ENCODE results near the gene PEX13.
"Not testable (repeated sequence)": the region's sequence is repeated elsewhere in the genome, so short reads cannot be mapped to it uniquely, and the experiment has no call there.

The PEX13 gene

DNA sequence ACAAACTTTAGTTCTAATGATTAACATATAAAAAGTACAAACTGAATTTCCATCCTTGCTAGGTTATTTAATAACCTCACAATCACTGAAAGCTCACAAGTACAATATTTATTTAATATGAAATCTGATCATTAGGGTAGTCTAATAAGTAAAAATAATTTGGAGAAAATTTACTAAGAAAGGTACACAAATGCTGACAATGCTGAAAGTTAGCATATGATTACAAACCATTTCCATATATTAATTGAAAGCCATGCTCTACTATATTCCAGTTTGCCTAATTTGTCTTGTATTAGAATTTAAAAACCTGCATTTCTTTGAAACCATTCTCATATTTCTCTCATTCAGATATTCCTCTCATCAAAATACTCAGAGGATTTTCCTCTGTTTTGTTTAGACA lies 8.2 kb upstream of the PEX13 start:
- no peaks in the 10 kb centered on the region for H4K20me1 ChIP-seq (ENCODE audit: insufficient read depth, low read length)
- no peak for DNase-seq
- no peaks in the 10 kb centered on the region for H3K27me3 ChIP-seq (ENCODE audit: insufficient read depth, low read length, poor library complexity)
- no peak overlapping the region for H3K4me2 ChIP-seq (ENCODE audit: insufficient read depth, low read length)
- no peak for TF ChIP-seq EZH2 (IDR thresholded peaks at IDR 0.05; ENCODE audit: borderline replicate concordance, low read depth, low read length, severe bottlenecking)
- TF ChIP-seq, protein P1, sequence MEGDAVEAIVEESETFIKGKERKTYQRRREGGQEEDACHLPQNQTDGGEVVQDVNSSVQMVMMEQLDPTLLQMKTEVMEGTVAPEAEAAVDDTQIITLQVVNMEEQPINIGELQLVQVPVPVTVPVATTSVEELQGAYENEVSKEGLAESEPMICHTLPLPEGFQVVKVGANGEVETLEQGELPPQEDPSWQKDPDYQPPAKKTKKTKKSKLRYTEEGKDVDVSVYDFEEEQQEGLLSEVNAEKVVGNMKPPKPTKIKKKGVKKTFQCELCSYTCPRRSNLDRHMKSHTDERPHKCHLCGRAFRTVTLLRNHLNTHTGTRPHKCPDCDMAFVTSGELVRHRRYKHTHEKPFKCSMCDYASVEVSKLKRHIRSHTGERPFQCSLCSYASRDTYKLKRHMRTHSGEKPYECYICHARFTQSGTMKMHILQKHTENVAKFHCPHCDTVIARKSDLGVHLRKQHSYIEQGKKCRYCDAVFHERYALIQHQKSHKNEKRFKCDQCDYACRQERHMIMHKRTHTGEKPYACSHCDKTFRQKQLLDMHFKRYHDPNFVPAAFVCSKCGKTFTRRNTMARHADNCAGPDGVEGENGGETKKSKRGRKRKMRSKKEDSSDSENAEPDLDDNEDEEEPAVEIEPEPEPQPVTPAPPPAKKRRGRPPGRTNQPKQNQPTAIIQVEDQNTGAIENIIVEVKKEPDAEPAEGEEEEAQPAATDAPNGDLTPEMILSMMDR (IDR thresholded peaks at IDR 0.05; ENCODE audit: borderline replicate concordance, extremely low read depth, low read length, poor library complexity, severe bottlenecking) = no peak
- no peak for ATAC-seq (ENCODE audit: insufficient read depth, low read depth)
- H3K4me1 ChIP-seq (ENCODE audit: insufficient read depth, low read length) = no peaks in the 10 kb centered on the region
- no peak overlapping the region for H2AFZ ChIP-seq (ENCODE audit: low read depth, low read length)
- H3K4me3 ChIP-seq (ENCODE audit: low read depth in 1 of 2, low read length in 2 of 2) = no peak overlapping the region
- no peaks in the 10 kb centered on the region for H3K9me3 ChIP-seq (ENCODE audit: insufficient read depth, low read length, severe bottlenecking)
- no peak overlapping the region for H3K9ac ChIP-seq (ENCODE audit: low read depth, low read length)
- no peak overlapping the region for H3K27ac ChIP-seq (ENCODE audit: low read length)
- H3K36me3 ChIP-seq (ENCODE audit: insufficient read depth, low read length) = peaks cover 4% of the 10 kb centered on the region; the same call in 1 of the 2 replicates
- H3K79me2 ChIP-seq (ENCODE audit: insufficient read depth, low read length) = no peaks in the 10 kb centered on the region

DNA sequence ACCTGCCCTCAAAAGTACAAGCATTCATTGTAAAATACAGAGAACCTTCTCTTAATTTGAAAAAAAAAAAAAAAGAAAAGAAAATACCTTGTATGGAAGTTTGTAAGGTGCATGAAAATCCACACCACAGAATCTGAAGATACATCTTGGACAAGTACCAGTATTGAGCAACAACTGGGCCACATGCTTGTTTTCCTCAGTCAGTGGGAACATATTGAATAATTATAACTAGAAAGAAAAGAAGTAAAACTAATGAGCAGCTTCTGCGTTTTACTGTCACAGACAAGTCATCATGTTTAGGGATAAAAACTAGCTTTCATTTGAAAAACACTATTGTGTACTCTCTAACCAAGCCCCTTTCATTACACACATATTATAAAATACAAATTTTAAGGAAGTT lies 5.8 kb upstream of the PEX13 start:
- Histone ChIP-seq H3K36me3 (ENCODE audit: insufficient read depth, low read length) (peaks cover 4% of the 10 kb centered on the region; the same call in 1 of the 2 replicates), H2AFZ (ENCODE audit: low read depth, low read length) (no peak overlapping the region), H3K4me3 (ENCODE audit: low read depth in 1 of 2, low read length in 2 of 2) (no peak overlapping the region), H3K27ac (ENCODE audit: low read length) (no peak overlapping the region), H3K4me2 (ENCODE audit: insufficient read depth, low read length) (no peak overlapping the region), H3K4me1 (ENCODE audit: insufficient read depth, low read length) (peaks cover 19% of the 10 kb centered on the region), H3K9me3 (ENCODE audit: insufficient read depth, low read length, severe bottlenecking) (no peaks in the 10 kb centered on the region), H4K20me1 (ENCODE audit: insufficient read depth, low read length) (no peaks in the 10 kb centered on the region), H3K27me3 (ENCODE audit: insufficient read depth, low read length, poor library complexity) (no peaks in the 10 kb centered on the region), H3K9ac (ENCODE audit: low read depth, low read length) (no peak overlapping the region), H3K79me2 (ENCODE audit: insufficient read depth, low read length) (peaks cover 13% of the 10 kb centered on the region)
- TF ChIP-seq, protein P1 (IDR thresholded peaks at IDR 0.05; ENCODE audit: borderline replicate concordance, extremely low read depth, low read length, poor library complexity, severe bottlenecking) = no peak
- no peak for TF ChIP-seq EZH2 (IDR thresholded peaks at IDR 0.05; ENCODE audit: borderline replicate concordance, low read depth, low read length, severe bottlenecking)
- ATAC-seq (ENCODE audit: insufficient read depth, low read depth) (no peak), DNase-seq (no peak)

DNA sequence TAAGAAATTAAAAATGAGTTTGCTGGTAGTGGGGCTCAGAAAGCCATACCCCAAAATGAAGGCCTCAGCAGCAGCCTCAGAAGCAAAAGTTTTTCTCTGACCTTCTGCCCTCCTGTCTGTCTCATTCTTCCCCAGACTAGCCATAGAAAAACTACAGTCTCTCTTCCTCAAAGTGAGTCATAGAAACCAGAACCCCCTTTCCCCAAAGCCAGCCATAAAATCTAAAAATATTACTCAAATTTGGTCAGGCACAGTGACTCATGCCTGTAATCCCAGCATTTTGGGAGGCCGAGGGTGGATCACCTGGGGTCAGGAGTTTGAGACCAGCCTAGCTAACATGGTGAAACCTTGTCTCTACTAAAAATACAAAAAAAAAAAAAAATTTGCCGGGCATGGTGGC lies 5.2 kb upstream of the PEX13 start:
- H3K27me3 ChIP-seq (ENCODE audit: insufficient read depth, low read length, poor library complexity); H3K4me3 ChIP-seq (ENCODE audit: low read depth in 1 of 2, low read length in 2 of 2); H3K9ac ChIP-seq (ENCODE audit: low read depth, low read length); DNase-seq; H4K20me1 ChIP-seq (ENCODE audit: insufficient read depth, low read length); H3K9me3 ChIP-seq (ENCODE audit: insufficient read depth, low read length, severe bottlenecking); H2AFZ ChIP-seq (ENCODE audit: low read depth, low read length); H3K4me2 ChIP-seq (ENCODE audit: insufficient read depth, low read length); H3K27ac ChIP-seq (ENCODE audit: low read length); H3K36me3 ChIP-seq (ENCODE audit: insufficient read depth, low read length); ATAC-seq (ENCODE audit: insufficient read depth, low read depth): not testable (repeated sequence)
- H3K79me2 ChIP-seq (ENCODE audit: insufficient read depth, low read length) = peaks cover 16% of the 10 kb centered on the region
- H3K4me1 ChIP-seq (ENCODE audit: insufficient read depth, low read length) = peaks cover 19% of the 10 kb centered on the region

DNA sequence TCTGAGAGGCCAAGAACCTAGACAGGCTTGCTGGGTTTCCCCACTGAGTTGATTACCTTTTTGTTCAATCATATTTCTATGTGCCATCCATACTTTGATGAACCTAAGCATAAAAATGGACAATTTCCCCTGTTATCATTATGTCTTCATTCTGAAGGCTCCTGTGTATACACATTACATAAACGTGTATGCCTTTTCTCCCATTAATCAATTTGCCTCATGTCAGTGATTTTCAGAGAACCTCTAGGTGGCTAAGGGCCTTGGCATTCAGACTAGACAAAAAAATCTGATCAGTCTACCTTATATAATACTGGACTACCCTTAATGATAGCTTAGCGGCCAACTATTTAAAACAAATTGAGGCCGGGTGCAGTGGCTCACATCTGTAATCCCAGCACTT lies 4.1 kb upstream of the PEX13 start:
- Histone ChIP-seq H4K20me1 (ENCODE audit: insufficient read depth, low read length) (no peaks in the 10 kb centered on the region), H3K4me2 (ENCODE audit: insufficient read depth, low read length) (no peak overlapping the region), H2AFZ (ENCODE audit: low read depth, low read length) (no peak overlapping the region), H3K9me3 (ENCODE audit: insufficient read depth, low read length, severe bottlenecking) (no peaks in the 10 kb centered on the region), H3K36me3 (ENCODE audit: insufficient read depth, low read length) (peaks cover 4% of the 10 kb centered on the region), H3K27ac (ENCODE audit: low read length) (no peak overlapping the region), H3K9ac (ENCODE audit: low read depth, low read length) (no peak overlapping the region), H3K4me3 (ENCODE audit: low read depth in 1 of 2, low read length in 2 of 2) (no peak overlapping the region), H3K79me2 (ENCODE audit: insufficient read depth, low read length) (peaks cover 26% of the 10 kb centered on the region), H3K4me1 (ENCODE audit: insufficient read depth, low read length) (peaks cover 19% of the 10 kb centered on the region), H3K27me3 (ENCODE audit: insufficient read depth, low read length, poor library complexity) (no peaks in the 10 kb centered on the region)
- no peak for ATAC-seq (ENCODE audit: insufficient read depth, low read depth)
- TF ChIP-seq, protein P1 (IDR thresholded peaks at IDR 0.05; ENCODE audit: borderline replicate concordance, extremely low read depth, low read length, poor library complexity, severe bottlenecking) = no peak
- no peak for TF ChIP-seq EZH2 (IDR thresholded peaks at IDR 0.05; ENCODE audit: borderline replicate concordance, low read depth, low read length, severe bottlenecking)
- DNase-seq = no peak

Measured in DND-41 (cell line).